HG03378 (cell line): ENCODE results near the gene DHRS4L2.
"Not testable (repeated sequence)": the region's sequence is repeated elsewhere in the genome, so short reads cannot be mapped to it uniquely, and the experiment has no call there.

Experiments used
- ATAC-seq: cut with Tn5 transposase; IDR thresholded peaks from one replicate; pipeline ENCODE4 v1.9.1; 2021; ENCODE audit warnings: mild to moderate bottlenecking, moderate library complexity; ENCODE audit not compliant: unreplicated experiment

Gene DHRS4L2

DNA sequence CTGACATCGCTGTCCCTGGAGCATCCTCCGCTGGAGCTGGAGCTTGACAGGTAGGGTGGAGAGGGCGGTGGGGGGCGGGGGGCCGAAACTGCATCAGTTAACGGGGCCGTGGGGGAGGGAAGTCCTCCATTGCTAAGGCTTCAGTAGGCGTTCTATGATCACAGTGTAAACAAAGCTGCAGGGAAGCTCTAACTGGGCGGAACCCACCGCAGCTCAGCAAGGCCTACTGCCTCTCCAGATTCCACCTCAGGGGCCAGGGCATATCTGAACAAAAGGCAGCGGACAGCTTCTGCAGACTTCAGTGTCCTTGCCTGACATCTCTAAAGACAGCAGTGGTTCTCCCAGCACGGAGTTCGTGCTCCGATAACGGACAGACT, 18.5 kb upstream of the DHRS4L2 start:
- not testable (repeated sequence) for ATAC-seq

GRCh38 chr14:23973178-23973577, 15.6 kb upstream of the DHRS4L2 start:
- not testable (repeated sequence) for ATAC-seq

DNA sequence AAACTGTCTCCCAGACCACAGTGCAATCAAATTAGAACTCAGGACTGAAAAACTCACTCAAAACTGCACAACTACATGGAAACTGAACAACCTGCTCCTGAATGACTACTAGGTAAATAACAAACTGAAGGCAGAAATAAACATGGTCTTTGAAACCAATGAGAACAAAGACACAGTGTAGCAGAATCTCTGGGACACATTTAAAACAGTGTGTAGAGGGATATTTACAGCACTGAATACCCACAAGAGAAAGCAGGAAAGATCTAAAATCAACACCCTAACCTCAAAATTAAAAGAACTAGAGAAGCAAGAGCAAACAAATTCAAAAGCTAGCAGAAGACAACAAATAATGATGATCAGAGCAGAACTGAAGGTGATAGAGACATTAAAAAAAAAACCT, 14.7 kb upstream of the DHRS4L2 start:
- ATAC-seq, result not testable (repeated sequence)

GRCh38 chr14:23977208-23977607, 11.5 kb upstream of the DHRS4L2 start:
- not testable (repeated sequence) for ATAC-seq

GRCh38 chr14:23981951-23982813, 6.5 kb upstream of the DHRS4L2 start:
- ATAC-seq, result not testable (repeated sequence)

- no peak for ATAC-seq
Observed at GRCh38 chr14:23984891-23985602, 3.7 kb upstream of the DHRS4L2 start.

GRCh38 chr14:23988223-23988606, 514 bp upstream of the DHRS4L2 start:
- peak; percentile 20 for ATAC-seq

- ATAC-seq, result not testable (repeated sequence)
Observed at GRCh38 chr14:23989734-23990445, 1.2 kb downstream of the DHRS4L2 start.

DNA sequence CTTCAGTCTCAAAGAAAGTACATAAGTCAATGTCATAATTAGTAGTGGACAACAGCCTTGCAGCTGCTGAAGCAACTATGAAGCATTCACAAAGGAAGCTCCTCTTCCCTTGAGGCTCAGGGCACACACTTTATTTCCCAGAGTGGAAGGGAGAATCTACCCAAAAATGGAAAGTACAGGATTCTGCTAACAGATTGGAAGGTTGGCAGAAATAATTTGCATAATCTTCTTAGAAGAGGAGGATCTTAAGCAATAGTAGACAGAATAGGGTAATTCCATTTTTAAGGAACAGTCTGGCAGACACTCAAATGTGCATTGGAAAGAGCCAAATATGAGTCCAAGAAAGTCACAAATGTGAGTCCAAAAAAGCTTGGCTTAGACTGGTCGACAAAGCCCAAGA, 2.2 kb downstream of the DHRS4L2 start:
- ATAC-seq, result not testable (repeated sequence)

- not testable (repeated sequence) for ATAC-seq
Observed at GRCh38 chr14:23993042-23993441, 4.3 kb downstream of the DHRS4L2 start.

DNA sequence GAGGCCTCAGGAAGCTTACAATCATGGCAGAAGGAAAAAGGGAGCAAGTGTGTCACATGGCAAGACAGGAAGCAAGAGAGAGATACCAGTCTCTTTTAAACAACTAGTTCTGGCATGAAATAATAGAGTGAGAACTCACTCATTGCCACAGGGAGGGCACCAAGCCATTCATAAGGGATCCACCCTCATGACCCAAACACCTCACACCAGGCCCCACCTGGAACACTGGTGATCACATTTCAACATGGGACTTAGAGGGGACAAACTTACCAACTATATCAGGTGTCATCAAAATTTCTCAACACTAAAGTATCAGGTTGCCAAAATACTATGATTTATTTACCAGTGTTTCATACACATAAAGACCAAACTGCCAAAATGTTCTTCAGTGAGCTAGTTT, 7.3 kb downstream of the DHRS4L2 start:
- not testable (repeated sequence) for ATAC-seq

DNA sequence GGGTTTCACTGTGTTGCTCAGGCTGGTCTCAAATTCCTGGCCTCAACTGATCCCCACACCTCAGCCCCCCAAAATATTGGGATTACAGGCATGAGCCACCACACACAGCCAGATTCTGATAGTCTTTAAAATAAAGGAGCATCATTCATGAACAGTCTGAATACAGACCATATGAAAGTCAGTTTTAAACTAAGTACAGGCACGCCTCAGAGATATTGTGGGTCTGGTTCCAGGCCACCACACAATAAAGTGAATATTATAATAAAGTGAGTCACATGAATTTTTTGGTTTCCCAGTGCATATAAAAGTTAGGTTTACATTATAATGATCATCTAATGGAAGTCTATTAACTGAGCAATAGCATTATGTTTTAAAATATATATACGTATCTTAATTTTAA, 8.1 kb downstream of the DHRS4L2 start:
- ATAC-seq, result not testable (repeated sequence)

DNA sequence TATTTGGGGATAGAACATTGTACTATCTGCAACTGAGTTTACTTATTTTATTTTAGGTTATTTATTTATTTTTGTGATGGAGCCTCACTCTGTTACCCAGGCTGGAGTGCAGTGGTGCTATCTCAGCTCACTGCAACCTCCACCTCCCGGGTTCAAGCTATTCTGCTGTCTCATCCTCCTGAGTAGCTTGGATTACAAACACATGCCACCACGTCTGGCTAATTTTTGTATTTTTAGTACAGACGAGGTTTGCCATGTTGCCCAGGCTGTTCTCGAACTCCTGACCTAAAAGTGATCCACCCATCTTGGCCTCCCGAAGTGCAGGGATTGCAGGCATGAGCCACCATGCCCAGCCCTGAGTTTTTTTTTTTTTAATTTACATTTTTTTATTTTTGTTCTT, 10.9 kb downstream of the DHRS4L2 start:
- ATAC-seq, result not testable (repeated sequence)

GRCh38 chr14:24001078-24001477, 12.3 kb downstream of the DHRS4L2 start:
- ATAC-seq, result not testable (repeated sequence)

DNA sequence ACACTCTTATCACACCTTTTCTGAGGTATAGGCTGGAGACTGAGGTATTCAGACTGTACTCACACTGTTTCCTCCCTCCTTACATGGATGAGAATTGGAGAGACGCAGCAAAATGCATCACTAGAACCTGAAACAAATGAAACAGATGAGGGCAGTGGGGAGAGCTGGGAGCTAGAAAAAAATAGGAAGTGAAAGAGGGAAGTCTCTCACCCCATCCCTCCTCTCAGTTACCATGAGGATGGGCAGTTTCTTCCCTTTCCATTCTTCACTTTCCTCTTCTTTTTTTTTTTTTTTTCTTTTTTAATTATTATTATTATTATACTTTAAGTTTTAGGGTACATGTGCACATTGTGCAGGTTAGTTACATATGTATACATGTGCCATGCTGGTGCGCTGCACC, 12.9 kb downstream of the DHRS4L2 start:
- not testable (repeated sequence) for ATAC-seq

GRCh38 chr14:24006471-24006816, 17.7 kb downstream of the DHRS4L2 start:
- ATAC-seq, result not testable (repeated sequence)

DNA sequence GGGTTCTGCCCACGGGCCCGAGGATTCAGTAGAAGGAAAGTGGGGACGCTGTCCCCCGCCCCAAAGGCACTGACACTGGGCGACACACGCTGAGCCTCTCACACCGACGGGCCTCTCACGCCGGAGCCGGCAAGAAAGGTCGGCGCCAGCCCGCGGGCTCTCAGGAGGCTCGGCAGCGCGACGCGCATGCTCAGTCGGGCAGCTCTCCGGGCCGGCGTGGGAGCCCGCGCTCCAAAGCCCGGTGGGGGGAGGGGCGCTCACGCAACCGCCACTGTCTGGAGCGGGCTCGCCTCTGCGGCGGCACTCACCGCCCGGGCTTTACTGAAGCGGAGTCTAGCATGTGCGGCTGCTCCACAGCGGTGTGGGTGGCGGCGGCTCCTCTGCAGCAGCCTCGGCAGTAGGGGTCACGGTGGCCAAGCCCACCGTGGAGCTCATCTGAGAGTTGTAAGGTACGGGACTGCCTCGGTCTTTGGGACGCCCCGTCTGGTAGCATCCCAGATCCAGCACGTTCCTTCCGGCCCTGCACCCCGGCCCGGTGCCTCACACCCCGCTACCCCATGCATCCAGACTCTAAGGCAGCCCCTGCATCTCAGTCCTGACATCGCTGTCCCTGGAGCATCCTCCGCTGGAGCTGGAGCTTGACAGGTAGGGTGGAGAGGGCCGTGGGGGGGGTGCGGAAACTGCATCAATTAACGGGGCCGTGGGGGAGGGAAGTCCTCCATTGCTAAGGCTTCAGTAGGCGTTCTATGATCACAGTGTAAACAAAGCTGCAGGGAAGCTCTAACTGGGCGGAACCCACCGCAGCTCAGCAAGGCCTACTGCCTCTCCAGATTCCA, 18.3 kb downstream of the DHRS4L2 start:
- not testable (repeated sequence) for ATAC-seq

- no peak for ATAC-seq
Observed at GRCh38 chr14:24011051-24011450, 22.3 kb downstream of the DHRS4L2 start.

GRCh38 chr14:24012726-24013273, 24.1 kb downstream of the DHRS4L2 start:
- not testable (repeated sequence) for ATAC-seq
